Activated naive CD4-positive, alpha-beta T cell treated with anti-CD3 and anti-CD28 coated beads, Interleukin-2, amount 50 U/mL, for 72 hours (primary cell): ENCODE measurements around the gene EYS. TPM values are rescaled to one million over a fixed set of nuclear protein-coding genes. Genes with fewer than 3 reads are reported as not detected.
"Not testable (repeated sequence)": the region's sequence is repeated elsewhere in the genome, so short reads cannot be mapped to it uniquely, and the experiment has no call there.

Experiments
- ATAC-seq, 2 donors: fragments of 150-1000 bp; cut with Tn5 transposase; 2 replicates each; pipeline ENCODE4 v1.10.0; 2021; ENCODE audit warnings: mild to moderate bottlenecking in 2 of 2, moderate library complexity in 2 of 2
- DNase-seq, 2 donors: peaks; one replicate each; pipeline ENCODE4 v3.0.0; 2021 to 2022; ENCODE audit warnings: low spot score in 2 of 2
- H3K27ac Mint-ChIP-seq, 2 donors: one replicate each; pipeline ENCODE4 v1.8.0; 2022; ENCODE audit warnings: mild to moderate bottlenecking in 2 of 2, mixed read lengths in 2 of 2
- H3K36me3 Mint-ChIP-seq, 2 donors: one replicate each; pipeline ENCODE4 v1.8.0; 2022; ENCODE audit warnings: mixed read lengths in 2 of 2
- H3K9me3 Mint-ChIP-seq, 2 donors: one replicate each; pipeline ENCODE4 v1.8.0; 2022; ENCODE audit warnings: mixed read lengths in 2 of 2
- total RNA-seq, 2 donors: library from RNA; stranded (reverse); gene quantifications; one replicate each; pipeline ENCODE4 v1.2.3, GENCODE V29; 2022

Gene EYS
- total RNA-seq, 2 donors from 2014 or later: not detected

DNA sequence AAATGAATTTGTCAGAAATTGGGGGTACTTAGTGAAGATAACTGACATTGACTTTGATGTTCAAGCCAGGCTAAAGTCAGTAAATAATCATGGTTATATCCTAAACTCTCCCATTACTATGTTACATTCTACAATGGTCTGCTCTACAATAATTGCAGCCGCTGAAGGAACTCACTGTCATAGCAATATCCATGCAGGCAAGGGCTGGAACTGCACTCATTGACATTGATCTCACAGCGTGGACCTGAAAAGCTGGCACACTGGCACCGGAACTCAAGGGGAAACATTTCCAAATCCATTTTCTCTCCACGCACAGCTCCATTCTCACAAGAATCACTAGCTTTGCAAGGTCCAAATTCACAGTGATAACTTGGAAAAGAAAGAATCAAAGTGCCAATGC, 702.7 kb downstream of the EYS start:
- DNase-seq: no peak
- Mint-ChIP-seq H3K36me3 (peaks cover 0 to 9% of the 10 kb centered on the region in 2 donors), H3K27ac (no peak overlapping the region), H3K9me3 (peaks cover 17 to 23% of the 10 kb centered on the region in 2 donors)
- no peak for ATAC-seq

DNA sequence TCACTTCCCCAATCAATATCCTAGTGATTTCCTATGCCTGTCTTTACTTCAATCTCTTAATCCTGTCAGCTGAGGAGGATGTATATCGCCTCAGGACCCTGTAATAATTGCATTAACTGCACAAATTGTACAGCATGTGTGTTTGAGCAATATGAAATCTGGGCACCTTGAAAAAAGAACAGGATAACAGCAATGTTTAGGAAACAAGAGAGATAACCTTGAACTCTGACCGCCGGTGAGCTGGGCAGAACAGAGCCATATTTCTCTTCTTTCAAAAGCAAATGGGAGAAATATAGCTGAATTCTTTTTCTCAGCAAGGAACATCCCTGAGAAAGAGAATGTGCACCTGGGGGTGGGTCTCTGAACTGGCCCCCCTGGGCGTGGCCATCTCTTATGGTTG, 704.1 kb downstream of the EYS start:
- DNase-seq, H3K36me3 Mint-ChIP-seq, H3K27ac Mint-ChIP-seq, ATAC-seq: not testable (repeated sequence)
- H3K9me3 Mint-ChIP-seq: peaks cover 22 to 23% of the 10 kb centered on the region in 2 donors

DNA sequence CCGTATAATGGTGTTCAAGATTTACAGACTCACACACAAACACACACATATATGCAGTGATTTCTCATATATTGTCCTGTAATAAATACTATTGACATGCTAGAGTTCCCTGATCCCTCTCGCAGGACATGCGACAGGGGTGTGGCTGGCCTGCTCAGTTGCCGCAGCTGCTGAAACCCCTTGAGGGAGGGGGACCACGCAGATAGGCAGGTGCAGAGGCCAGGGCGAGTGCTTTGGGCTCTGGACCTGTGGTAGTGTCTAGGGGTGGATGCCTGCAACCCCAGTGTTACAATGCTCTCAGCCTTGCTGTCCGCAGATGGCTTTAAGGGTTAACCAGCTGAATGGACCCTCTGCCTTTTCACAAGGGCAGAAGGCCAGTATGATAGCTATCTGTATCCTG, 706.2 kb downstream of the EYS start:
- peaks cover 0 to 9% of the 10 kb centered on the region in 2 donors for H3K36me3 Mint-ChIP-seq
- peaks cover 17 to 20% of the 10 kb centered on the region in 2 donors for H3K9me3 Mint-ChIP-seq
- no peak overlapping the region for H3K27ac Mint-ChIP-seq
- ATAC-seq: no peak
- no peak for DNase-seq

DNA sequence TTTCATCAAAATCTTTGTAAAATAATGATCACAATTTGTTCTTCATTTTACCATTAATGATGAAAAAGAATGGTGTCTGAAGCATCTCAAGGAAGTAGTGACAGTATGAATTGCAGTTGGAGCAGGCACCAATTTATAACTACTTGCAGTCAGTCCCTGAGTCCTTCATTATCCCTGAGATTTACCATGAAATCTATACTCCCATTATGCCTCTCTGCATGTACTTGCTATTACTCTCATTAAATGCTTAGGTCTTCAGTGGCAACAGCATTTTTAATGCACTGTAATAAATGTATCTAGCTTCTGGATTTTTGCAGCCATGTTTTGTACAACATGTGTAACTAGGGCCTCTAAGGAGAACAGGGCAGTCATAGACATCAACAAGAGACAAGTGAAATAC, 708.8 kb downstream of the EYS start:
- DNase-seq (no peak), ATAC-seq (no peak)
- H3K36me3 Mint-ChIP-seq: no peaks in the 10 kb centered on the region
- no peak overlapping the region for H3K27ac Mint-ChIP-seq
- peaks cover 3 to 7% of the 10 kb centered on the region in 2 donors for H3K9me3 Mint-ChIP-seq

DNA sequence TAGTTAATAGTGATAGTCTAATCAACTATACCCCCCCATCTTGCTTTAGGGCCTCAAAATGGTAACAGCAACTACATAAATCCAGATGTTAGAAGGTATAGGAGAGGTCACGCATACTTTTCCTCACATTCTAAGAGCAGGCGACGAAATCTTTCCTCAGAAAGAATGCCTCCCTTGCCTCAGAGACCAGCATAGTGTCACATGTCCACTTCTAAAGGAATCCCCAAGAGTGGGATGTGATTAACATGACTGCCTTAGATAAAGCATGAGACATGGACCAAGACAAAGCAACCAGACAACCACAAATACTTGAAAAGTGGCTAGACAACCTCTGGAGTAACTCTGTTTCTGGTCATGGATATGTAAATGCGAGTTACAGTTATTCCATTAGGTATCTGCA, 710.7 kb downstream of the EYS start:
- Mint-ChIP-seq H3K27ac (no peak overlapping the region), H3K36me3 (no peaks in the 10 kb centered on the region)
- no peak for ATAC-seq

DNA sequence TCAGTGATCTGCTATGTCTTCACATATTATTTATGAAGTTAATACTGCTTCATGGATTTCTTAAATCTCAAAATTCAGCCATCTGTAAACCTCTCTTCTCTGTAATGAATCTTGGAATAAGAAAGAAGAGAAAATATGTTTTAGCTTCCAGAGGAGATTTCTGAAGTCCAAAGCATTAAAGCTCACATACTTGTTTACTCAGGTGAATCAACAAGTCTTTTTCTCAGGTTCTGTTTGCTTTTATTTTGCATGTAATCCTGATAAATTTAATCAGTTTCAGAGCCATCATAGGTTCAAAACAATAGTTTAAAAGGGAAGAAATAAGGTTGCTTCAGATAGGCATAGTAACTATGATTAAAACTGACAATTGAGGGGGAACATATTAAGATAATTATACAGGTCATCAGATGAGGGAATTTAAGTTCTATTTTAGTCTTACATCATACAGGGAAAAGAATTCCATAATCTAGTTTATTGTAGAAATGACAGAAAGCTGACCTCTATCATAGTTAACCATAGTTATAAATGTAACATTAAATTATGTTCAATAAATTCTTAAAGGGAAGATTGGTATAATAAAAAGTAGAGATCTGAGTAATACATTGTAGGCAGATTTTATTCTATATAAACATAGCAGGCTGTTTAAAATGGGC, 716.2 kb downstream of the EYS start:
- no peak for ATAC-seq
- no peaks in the 10 kb centered on the region for H3K9me3 Mint-ChIP-seq

More for the DNA sequence above, 710.7 kb downstream of the EYS start:
- DNase-seq: no peak
- H3K9me3 Mint-ChIP-seq: peaks cover 3 to 7% of the 10 kb centered on the region in 2 donors

DNA sequence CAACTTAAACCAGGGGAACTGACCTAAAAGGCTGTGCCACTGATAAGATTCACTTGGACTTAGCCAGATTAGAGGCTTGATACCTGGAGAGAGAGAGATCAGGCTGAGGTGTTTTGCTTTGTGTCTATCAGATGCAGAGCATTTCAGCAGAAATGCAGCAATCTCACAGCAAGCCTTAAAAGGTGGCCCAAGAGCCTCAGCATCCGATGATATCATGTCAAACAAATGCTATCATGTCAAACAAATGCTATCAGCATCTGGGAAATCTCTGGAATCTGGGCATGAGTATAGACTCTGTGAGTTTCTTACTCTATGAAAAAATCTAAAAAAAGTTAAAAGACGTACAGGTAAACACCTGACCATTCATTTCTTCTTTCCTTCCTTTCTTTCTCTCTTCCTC, 718.9 kb downstream of the EYS start:
- DNase-seq (no peak), ATAC-seq (no peak)
- H3K9me3 Mint-ChIP-seq: no peaks in the 10 kb centered on the region
- no peaks in the 10 kb centered on the region for H3K36me3 Mint-ChIP-seq
- no peak overlapping the region for H3K27ac Mint-ChIP-seq

More for the DNA sequence above, 716.2 kb downstream of the EYS start:
- H3K36me3 Mint-ChIP-seq: no peaks in the 10 kb centered on the region
- no peak overlapping the region for H3K27ac Mint-ChIP-seq
- no peak for DNase-seq

DNA sequence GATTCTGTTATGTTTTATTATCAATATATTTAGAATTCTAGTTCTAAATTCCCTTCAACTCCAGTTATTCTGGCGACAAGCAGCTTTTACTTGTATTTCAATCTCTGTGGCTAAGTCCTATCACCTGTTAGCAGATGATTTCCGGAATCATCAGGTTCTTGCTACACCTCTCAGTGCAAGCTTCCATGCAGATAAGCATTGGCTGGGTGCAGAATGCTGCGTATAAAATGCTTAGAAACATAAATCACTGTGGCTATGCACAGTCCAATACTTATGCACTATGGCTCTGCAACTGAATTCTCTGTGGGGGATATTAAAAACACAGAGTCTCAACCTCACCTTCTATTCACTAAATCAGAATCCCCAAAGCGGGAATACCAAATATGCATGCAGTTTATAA, 720.0 kb downstream of the EYS start:
- no peak overlapping the region for H3K27ac Mint-ChIP-seq
- ATAC-seq (no peak), DNase-seq (no peak)
- H3K36me3 Mint-ChIP-seq: no peaks in the 10 kb centered on the region
- H3K9me3 Mint-ChIP-seq: no peaks in the 10 kb centered on the region

DNA sequence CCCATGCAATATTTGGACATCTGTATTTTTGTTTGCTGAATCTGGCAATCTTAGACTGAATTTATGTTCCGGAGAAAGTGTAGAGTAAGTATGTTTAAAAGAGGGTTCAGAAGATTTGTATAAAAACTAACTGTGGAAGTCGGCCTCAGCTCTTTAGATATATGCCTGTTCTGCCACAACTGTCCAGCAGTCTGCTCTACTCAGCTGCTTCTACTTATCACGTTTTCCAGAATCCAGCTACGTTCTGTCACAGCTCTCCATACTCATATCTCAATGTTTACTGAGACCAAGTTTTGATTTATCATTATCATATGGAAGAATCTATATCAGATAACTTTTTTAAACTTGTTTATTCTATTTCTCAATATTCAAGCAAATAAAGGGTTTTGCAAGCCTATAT, 721.3 kb downstream of the EYS start:
- ATAC-seq (no peak), DNase-seq (no peak)
- no peaks in the 10 kb centered on the region for H3K36me3 Mint-ChIP-seq
- no peak overlapping the region for H3K27ac Mint-ChIP-seq
- peaks cover 0 to 6% of the 10 kb centered on the region in 2 donors for H3K9me3 Mint-ChIP-seq

DNA sequence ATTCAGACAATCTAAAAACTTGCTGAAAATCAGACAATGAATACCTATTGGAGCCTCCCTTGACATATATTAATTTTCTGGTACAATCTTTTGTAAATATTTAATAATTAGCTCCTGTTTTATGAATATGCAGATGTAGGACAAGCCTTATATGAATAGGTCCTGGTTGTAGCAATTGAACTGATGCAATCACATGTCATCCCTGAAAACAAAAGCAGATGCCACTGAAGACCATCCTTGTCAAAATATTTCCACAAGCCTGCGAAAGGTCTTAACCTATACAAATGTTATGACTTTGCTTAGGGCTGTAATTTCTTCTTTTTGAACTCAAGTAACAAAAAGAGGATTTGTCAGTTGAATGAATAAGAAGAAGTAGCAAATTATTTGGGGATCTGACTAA, 722.1 kb downstream of the EYS start:
- DNase-seq (no peak), ATAC-seq (no peak)
- Mint-ChIP-seq H3K27ac (no peak overlapping the region), H3K9me3 (peaks cover 0 to 6% of the 10 kb centered on the region in 2 donors), H3K36me3 (no peaks in the 10 kb centered on the region)

DNA sequence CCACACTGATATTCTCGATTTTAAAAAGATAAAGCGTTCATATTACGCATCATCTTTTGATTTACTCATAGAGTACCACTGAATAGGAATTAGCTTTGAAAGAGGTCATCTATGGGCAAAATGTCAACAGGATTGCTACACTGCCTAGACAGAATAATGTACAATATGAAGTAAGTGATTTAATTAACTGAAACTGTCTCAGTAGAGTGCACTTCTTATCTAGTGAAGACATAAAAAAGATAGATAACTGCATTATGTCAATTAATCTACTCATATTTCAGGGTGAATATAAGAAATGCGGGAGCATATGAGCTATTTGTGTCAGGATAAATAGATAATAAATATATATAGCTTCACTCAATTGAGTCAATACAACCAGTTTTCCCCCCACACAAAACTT, 723.9 kb downstream of the EYS start:
- Mint-ChIP-seq H3K9me3 (peaks cover under 1 to 13% of the 10 kb centered on the region in 2 donors), H3K36me3 (no peaks in the 10 kb centered on the region), H3K27ac (no peak overlapping the region)
- no peak for DNase-seq
- no peak for ATAC-seq

DNA sequence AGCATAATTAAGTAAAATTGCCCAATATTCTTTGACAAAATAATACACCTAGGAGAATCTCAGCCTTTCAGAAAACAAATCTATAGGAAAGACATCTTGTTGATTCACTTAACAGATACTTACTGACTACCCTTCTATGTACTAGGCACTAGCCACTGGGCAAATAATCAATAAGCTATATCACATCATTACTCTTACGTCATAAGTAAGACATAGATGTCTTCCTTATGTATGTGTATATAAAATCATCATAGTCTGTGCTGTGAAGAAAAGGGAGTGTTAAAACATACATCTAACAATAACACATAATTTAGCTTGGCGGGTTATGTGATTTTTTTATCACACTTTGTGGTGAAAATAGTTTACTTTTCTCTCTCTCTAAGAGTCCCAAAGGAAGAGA, 733.9 kb downstream of the EYS start:
- Mint-ChIP-seq H3K36me3 (no peaks in the 10 kb centered on the region), H3K27ac (no peak overlapping the region), H3K9me3 (peaks cover 15 to 22% of the 10 kb centered on the region in 2 donors)
- ATAC-seq (no peak), DNase-seq (no peak)

DNA sequence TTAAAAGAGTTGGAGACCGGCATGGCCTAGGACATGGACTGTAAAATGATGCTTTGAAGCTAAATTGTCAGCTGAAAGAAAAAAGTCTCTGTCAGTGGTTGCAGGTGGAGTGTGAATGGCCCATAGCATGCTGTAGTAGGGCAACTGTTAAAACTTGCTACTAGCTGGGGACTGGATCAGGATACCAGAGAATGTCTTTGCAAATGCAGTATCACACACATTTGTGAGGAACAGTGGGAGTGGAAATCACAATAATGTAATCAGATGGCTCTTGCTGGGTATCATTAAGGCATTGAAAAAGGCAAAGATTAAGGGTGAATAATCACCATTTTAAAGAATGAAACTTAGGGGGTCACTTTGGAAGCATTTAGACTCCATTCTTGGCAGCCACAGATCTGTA, 737.9 kb downstream of the EYS start:
- DNase-seq: no peak
- Mint-ChIP-seq H3K27ac (no peak overlapping the region), H3K9me3 (peaks cover 9 to 18% of the 10 kb centered on the region in 2 donors), H3K36me3 (no peaks in the 10 kb centered on the region)
- ATAC-seq: no peak

DNA sequence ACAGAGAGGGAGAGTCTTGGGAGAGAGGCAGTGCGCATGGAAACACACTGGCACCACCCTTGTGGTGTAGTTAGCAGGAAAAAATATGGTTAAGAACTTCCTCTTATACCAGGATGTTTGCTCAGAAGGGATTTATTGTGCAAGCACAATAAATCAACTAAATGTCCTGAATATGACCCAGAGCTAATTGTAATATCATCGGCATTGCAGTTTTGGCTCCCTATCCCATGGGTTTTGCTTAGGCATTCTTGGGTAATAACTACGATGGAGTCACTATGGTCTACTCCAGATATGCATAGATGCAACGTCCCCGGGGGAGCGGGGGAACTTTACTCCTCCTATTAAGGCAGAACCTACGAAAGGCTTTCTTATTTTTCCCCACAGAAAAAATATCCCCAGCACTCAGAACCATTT, 751.6 kb downstream of the EYS start:
- Mint-ChIP-seq H3K27ac (no peak overlapping the region), H3K36me3 (no peaks in the 10 kb centered on the region), H3K9me3 (peaks cover 7 to 34% of the 10 kb centered on the region in 2 donors)
- DNase-seq (no peak), ATAC-seq (no peak)

DNA sequence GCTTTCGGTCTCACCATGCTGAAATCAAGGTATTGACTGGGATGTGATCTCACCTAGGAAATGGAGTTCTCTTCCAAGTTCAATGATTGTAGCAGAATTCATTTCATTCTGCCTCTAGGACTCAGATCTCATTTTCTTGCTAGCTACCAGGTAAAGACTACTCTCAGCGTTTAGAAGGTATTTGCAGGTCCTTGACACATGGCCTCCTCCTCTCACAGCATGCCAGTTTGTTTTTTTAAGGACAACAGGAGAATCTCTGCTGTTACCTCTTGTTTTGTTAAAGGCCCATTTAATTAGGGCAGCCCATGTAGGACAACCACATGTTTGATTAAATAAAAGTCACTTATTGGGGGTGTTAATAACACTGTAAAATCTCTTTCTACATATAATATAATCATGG, 757.8 kb downstream of the EYS start:
- no peak for ATAC-seq
- Mint-ChIP-seq H3K27ac (no peak overlapping the region), H3K36me3 (no peaks in the 10 kb centered on the region), H3K9me3 (peaks cover 0 to 7% of the 10 kb centered on the region in 2 donors)
- DNase-seq: no peak

DNA sequence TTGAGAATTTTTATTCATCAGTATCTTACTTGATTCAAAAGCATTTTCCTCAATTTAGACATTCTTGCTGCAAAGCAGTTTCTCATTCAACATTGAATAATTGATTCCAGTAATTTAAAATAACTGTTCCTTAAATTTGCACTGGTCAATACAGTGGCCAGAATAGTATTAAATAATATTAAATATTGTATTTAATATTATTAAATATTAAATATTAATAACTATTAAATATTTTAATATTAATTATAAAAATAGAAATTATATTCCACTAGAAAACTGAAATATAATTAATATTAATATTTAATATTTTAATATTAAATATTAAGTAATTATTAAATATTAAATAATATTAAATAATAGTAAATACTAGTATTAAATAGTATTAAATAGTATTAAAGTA, 758.8 kb downstream of the EYS start:
- ATAC-seq (no peak), DNase-seq (no peak)
- Mint-ChIP-seq H3K36me3 (no peaks in the 10 kb centered on the region), H3K9me3 (peaks cover 5 to 15% of the 10 kb centered on the region in 2 donors), H3K27ac (no peak overlapping the region)

DNA sequence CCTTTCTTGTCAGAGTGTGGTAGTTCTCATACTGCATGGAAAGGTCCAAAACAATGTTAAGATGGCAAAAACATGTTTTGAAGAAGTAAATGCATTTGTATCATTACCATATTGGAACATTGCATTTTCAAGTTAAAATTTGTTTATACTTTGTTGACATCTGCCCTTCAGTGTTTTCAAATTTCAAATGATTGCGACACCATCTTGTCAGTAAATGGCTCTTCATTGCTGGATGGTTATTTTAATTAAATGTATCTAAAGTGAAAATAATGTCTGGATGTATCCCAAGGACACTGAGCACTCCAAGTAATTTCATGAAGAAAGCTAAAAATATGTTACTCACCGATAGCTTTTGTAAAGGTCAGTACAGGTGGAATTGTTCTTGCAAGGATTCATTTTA, 761.6 kb downstream of the EYS start:
- Mint-ChIP-seq H3K9me3 (peaks cover 10 to 20% of the 10 kb centered on the region in 2 donors), H3K27ac (no peak overlapping the region), H3K36me3 (no peaks in the 10 kb centered on the region)
- ATAC-seq: no peak
- DNase-seq: no peak

DNA sequence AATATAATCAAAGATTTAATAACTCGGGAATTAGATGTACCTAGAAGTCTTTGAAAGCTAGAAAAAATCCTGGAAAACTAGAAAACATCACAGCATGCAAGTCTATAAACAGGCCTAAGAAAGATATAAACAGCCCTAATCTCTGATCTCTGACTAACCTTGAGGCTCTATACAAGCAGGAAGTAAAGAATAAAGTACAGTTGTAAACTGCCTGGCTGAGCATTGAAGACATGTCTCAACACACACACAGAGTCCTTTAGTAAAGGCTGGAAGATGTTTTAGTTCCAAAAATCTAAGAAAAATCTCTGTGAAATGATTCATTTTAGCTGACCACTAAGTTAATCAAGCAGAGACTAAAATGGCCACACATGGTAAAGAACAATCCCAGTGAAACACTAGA, 774.5 kb downstream of the EYS start:
- no peak overlapping the region for H3K27ac Mint-ChIP-seq
- no peaks in the 10 kb centered on the region for H3K36me3 Mint-ChIP-seq
- DNase-seq (no peak), ATAC-seq (no peak)
- H3K9me3 Mint-ChIP-seq: peaks cover 0 to 4% of the 10 kb centered on the region in 2 donors
